OCI-LY7 (cell line): ENCODE data around the gene CPZ. TPM values are rescaled to one million over a fixed set of nuclear protein-coding genes. Genes with fewer than 3 reads are reported as not detected.

Experiments used
- BruUV-seq: library from RNA; stranded (reverse); fragments of 400-500 nt; replicated peaks from 2 replicates; lab custom pipeline; 2021; lab: Mats Ljungman, UMichigan
- CTCF ChIA-PET: fragments of 300-600 bp; sonication (Branson Sonifier 250); formaldehyde crosslinking; loops from one replicate; lab custom pipeline; 2022; ENCODE audit warnings: antibody characterized with exemption; ENCODE audit not compliant: unreplicated experiment; lab: Charles Lee
- POLR2A ChIA-PET: fragments of 300-600 bp; sonication (Branson Sonifier 250); formaldehyde crosslinking; loops from one replicate; lab custom pipeline; 2022; ENCODE audit warnings: antibody characterized with exemption; lab: Charles Lee
- DNase-seq: peaks from one replicate; pipeline ENCODE4 v3.0.0-alpha.2; 2015; ENCODE audit warnings: low spot score
- H2AFZ ChIP-seq: fragments of 200-600 bp; sonication (generic), shearing (Covaris generic); 2 replicates; pipeline ENCODE4 v1.6.1; 2014; ENCODE audit warnings: mild to moderate bottlenecking, antibody characterized with exemption, low read length, moderate library complexity
- H3K27ac ChIP-seq: fragments of 200-600 bp; sonication (generic); 2 replicates; pipeline ENCODE4 v1.5.1; 2014; ENCODE audit warnings: mixed run types, low read depth, mild to moderate bottlenecking, moderate library complexity, low read length, inconsistent platforms; ENCODE audit not compliant: poor library complexity, severe bottlenecking
- H3K36me3 ChIP-seq: fragments of 200-600 bp; sonication (generic); 2 replicates; pipeline ENCODE4 v1.6.1; 2014; ENCODE audit warnings: mild to moderate bottlenecking, antibody characterized with exemption, low read length, moderate library complexity, mixed read lengths; ENCODE audit not compliant: insufficient read depth
- H3K4me1 ChIP-seq: fragments of 200-600 bp; sonication (generic); 2 replicates; pipeline ENCODE4 v1.5.1; 2014; ENCODE audit warnings: mild to moderate bottlenecking, low read length; ENCODE audit not compliant: insufficient read depth, poor library complexity, severe bottlenecking
- H3K4me2 ChIP-seq: fragments of 200-600 bp; sonication (generic); 2 replicates; pipeline ENCODE4 v1.6.1; 2014; ENCODE audit warnings: mild to moderate bottlenecking, low read length
- H3K4me3 ChIP-seq: fragments of 200-600 bp; sonication (generic); 2 replicates; pipeline ENCODE4 v1.5.1; 2014; ENCODE audit warnings: mild to moderate bottlenecking, low read depth, low read length; ENCODE audit not compliant: poor library complexity, severe bottlenecking
- H3K79me2 ChIP-seq: fragments of 200-600 bp; sonication (generic); 2 replicates; pipeline ENCODE4 v1.6.1; 2016; ENCODE audit warnings: low read depth, mild to moderate bottlenecking, low read length, moderate library complexity, mixed read lengths; ENCODE audit not compliant: insufficient read depth
- H3K9me2 ChIP-seq: fragments of 200-600 bp; sonication (generic); 2 replicates; pipeline ENCODE4 v1.6.1; 2016; ENCODE audit warnings: mild to moderate bottlenecking, low read length, mixed read lengths; ENCODE audit not compliant: insufficient read depth
- H3K9me3 ChIP-seq: fragments of 200-600 bp; sonication (generic); 2 replicates; pipeline ENCODE4 v1.6.1; 2014; ENCODE audit warnings: mild to moderate bottlenecking, mixed run types, low read length, mixed read lengths
- H4K20me1 ChIP-seq: fragments of 200-600 bp; sonication (generic); 2 replicates; pipeline ENCODE4 v1.6.1; 2014; ENCODE audit warnings: mild to moderate bottlenecking, antibody characterized with exemption, low read length, moderate library complexity, mixed read lengths; ENCODE audit not compliant: insufficient read depth
- EZH2phosphoT487 ChIP-seq: fragments of 200-600 bp; sonication (generic); IDR thresholded peaks from 2 replicates; pipeline ENCODE4 v1.6.1; 2018; ENCODE audit warnings: low read depth, borderline replicate concordance, mild to moderate bottlenecking, mixed run types, antibody characterized with exemption, low read length, moderate library complexity, mixed read lengths
- intact Hi-C: fragments of 100-400 bp; cut with micrococcal nuclease; formaldehyde crosslinking; loops from one replicate; pipeline ENCODE4 v1.10.0; 2022; ENCODE audit not compliant: unreplicated experiment
- total RNA-seq, 2 experiments: library from RNA; depleted of rRNA in 1 of 2; stranded (reverse); fragments of >200 nt in 1 of 2; shearing (Covaris generic) in 1 of 2; gene quantifications; 2 replicates each; pipeline ENCODE4 v1.2.3, GENCODE V29; 2014 to 2022
- TF ChIP-seq, protein P1 (sequence below): fragments of 200-600 bp; sonication (generic); conservative IDR thresholded peaks from 2 replicates; pipeline ENCODE4 v1.5.1; 2014; ENCODE audit warnings: mild to moderate bottlenecking, antibody characterized with exemption, low read length, moderate library complexity, mixed read lengths

CPZ gene
- total RNA-seq, 2 experiments from 2014 or later: not detected

DNA sequence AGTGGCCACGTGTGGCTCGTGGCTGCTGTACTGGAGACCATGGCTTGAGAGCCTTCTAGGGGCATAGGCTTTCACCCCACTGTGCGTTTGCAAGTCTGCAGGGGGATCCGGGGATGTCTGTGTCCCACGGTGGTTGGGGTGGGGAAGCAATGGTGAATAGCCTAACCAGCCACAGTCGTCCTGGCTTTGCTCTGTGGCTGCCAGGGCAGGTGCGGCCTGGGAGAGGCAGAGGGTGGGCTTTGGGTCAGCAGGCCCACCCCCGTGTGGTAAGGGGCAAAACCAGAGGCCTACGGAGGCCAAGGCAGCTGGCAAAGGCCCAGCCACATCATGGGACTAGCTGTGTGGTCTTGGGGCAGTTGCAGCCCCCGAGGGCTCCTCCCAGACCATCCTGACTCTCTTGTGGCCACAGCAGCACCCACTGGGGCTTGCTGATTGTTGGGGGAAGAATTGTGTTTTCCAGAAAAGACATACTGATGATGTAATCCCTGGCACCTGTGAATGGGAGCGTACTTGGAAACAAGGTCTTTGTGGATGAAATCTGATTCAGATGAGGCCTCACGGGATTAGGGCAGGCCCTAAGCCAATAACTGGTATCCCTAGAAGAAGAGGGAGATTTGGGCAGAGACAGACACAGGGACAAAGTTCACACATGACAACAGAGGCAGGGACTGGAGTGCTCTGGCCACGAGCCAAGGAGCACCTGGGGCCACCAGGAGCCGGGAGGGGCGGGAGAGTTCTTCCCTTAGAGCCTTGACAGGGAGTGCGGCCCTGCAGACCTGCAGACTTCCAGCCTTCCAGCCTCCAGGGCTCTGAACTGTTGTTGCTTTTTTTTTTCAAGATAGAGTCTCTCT, 2.9 kb downstream of the CPZ start:
- Histone ChIP-seq H3K4me2 (no peak overlapping the region), H3K4me1 (no peaks in the 10 kb centered on the region), H4K20me1 (no peaks in the 10 kb centered on the region), H3K9me3 (no peaks in the 10 kb centered on the region), H3K4me3 (no peak overlapping the region), H3K79me2 (no peaks in the 10 kb centered on the region), H2AFZ (no peak overlapping the region), H3K9me2 (no peaks in the 10 kb centered on the region), H3K27ac (no peak overlapping the region), H3K36me3 (no peaks in the 10 kb centered on the region)
- intact Hi-C loops: no loop called here
- ChIA-PET CTCF (no interaction called here), POLR2A (no interaction called here)
- TF ChIP-seq EZH2phosphoT487: no peak
- TF ChIP-seq, protein P1, sequence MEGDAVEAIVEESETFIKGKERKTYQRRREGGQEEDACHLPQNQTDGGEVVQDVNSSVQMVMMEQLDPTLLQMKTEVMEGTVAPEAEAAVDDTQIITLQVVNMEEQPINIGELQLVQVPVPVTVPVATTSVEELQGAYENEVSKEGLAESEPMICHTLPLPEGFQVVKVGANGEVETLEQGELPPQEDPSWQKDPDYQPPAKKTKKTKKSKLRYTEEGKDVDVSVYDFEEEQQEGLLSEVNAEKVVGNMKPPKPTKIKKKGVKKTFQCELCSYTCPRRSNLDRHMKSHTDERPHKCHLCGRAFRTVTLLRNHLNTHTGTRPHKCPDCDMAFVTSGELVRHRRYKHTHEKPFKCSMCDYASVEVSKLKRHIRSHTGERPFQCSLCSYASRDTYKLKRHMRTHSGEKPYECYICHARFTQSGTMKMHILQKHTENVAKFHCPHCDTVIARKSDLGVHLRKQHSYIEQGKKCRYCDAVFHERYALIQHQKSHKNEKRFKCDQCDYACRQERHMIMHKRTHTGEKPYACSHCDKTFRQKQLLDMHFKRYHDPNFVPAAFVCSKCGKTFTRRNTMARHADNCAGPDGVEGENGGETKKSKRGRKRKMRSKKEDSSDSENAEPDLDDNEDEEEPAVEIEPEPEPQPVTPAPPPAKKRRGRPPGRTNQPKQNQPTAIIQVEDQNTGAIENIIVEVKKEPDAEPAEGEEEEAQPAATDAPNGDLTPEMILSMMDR: no peak
- DNase-seq: no peak
- BruUV-seq: no TSS peak

DNA sequence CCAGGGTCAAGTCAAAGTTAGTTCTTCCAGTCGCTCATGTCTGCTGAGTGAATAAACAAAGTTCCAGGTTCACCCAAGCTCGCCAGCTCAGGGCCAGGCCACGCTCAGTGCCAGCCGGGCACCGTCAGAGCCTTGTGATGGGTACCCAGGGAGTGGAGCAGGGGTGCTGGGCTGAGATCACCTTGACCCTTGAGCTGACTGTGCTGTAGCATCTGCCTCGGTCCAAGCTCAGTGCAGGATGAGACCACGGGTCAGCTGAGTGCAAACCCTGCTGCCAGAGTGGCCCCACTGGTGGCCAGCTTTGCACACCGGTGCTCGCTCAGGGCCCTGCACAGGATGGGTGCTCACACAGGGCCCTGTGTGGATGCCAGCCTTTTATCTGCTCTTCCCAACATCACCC, 4.3 kb downstream of the CPZ start:
- Histone ChIP-seq H3K4me3 (no peak overlapping the region), H3K36me3 (no peaks in the 10 kb centered on the region), H3K4me1 (no peaks in the 10 kb centered on the region), H3K27ac (no peak overlapping the region), H3K9me2 (no peaks in the 10 kb centered on the region), H3K9me3 (no peaks in the 10 kb centered on the region), H3K4me2 (no peak overlapping the region), H2AFZ (no peak overlapping the region), H3K79me2 (no peaks in the 10 kb centered on the region), H4K20me1 (no peaks in the 10 kb centered on the region)
- intact Hi-C loops: no loop called here
- no peak for DNase-seq
- POLR2A ChIA-PET: no interaction called here
- BruUV-seq: no TSS peak
- TF ChIP-seq, protein P1: no peak
- no peak for TF ChIP-seq EZH2phosphoT487
- CTCF ChIA-PET: no interaction called here

DNA sequence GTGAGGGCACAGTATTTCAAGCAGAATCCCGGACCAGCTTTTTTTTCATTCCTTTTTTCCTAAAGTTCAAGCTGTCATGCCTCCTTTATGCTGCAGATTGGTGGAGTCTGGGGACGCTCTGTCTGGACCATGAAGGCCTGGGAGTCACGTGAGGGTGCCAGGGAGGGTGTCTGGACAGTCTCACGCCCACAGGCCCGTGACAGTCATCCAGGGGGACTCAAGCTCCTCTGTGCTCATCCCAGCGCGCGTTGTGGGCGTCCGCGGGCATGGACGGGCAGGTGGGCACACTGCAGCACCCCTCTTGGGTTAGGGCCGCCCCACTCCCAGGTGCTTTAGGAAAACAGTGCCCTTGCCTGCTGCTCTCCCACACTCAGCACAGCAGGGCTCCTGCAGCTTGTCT, 4.8 kb downstream of the CPZ start:
- Histone ChIP-seq H3K36me3 (no peaks in the 10 kb centered on the region), H3K9me3 (no peaks in the 10 kb centered on the region), H3K4me2 (no peak overlapping the region), H3K27ac (no peak overlapping the region), H3K79me2 (no peaks in the 10 kb centered on the region), H2AFZ (no peak overlapping the region), H3K9me2 (no peaks in the 10 kb centered on the region), H3K4me1 (no peaks in the 10 kb centered on the region), H3K4me3 (no peak overlapping the region), H4K20me1 (no peaks in the 10 kb centered on the region)
- no peak for DNase-seq
- ChIA-PET POLR2A (no interaction called here), CTCF (no interaction called here)
- intact Hi-C loops: no loop called here
- no peak for TF ChIP-seq EZH2phosphoT487
- TF ChIP-seq, protein P1: no peak
- BruUV-seq: no TSS peak
